ENCODE data around the gene BHLHA15.

DNA sequence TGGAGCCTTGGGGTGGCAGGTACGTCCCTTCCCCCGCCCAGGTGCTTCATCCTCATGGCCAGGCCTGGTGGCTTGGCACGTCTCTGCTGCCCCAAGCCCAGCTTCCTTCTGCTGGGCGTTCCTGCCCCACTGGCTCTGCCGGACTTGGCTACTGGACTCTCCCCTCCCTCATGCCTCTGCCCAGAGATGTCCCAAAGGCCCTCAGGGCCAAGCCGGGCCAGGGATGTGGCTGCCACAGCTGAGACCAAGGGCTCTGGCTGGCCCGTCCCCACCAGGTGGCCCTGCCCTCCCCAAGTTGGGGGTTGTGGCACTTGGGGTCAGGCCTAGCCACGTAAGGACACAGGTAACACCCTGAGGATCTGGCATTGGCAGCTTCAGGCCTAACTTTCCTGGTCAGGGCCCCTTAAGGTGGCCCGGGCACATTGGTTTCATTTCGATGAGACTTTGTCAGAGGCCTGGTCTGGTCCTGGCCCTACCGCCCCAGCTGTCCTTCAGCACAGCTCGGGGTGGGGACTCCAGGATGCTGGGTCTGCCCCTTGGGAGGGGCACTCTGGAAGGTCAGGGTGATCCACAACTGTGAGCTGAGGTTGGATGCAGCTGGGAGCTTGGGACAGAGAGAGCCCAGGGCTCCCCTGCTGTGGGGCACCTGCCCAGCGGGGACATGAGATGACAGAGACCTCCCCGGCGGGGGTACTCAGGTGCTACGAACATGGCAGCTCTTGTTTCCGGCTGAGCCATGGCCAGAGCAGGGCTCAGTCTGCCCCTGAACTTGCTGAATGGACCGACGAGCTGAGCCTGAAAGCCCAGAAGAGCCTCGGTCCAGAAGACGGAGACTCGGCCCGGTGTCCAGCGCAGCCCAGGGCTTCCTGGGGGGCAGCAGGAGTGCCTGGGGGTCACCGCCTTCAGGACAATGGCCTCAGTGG, 2.9 kb downstream of the BHLHA15 start:
- TF ChIP-seq EZH2 (IDR thresholded peaks at IDR 0.05; ENCODE audit: low read length, missing control alignments) (no peak), CTCF (conservative IDR thresholded peaks at IDR 0.05 in 1 of 2, IDR thresholded peaks at IDR 0.05 in 1 of 2; ENCODE audit: low read depth in 1 of 2, low read length in 2 of 2) (no peak)
